NCI-H774 (cell line): ENCODE measurements around the gene CFAP74.

Source experiments
- DNase-seq: peaks from one replicate; lab custom pipeline; 2025; lab: John Stamatoyannopoulos, UW

CFAP74 gene

DNA sequence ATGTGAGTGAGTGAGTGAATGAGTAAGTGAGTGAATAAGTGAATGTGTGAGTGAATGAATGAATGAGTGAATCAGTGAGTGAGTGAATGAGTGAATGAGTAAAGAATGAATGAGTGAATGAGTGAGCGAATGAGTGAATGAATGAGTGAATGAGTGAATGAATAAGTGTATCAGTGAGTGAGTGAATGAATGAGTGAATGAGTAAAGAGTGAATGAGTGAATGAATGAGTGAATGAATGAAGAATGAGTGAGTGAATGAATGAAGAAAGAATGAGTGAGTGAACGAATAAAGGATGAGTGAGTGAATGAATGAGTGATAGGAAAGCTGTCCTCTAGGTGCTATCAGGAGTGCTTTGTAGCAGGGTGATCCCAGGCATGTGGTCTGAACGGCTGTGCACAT, 35.7 kb downstream of the CFAP74 start:
- DNase-seq: no peak

DNA sequence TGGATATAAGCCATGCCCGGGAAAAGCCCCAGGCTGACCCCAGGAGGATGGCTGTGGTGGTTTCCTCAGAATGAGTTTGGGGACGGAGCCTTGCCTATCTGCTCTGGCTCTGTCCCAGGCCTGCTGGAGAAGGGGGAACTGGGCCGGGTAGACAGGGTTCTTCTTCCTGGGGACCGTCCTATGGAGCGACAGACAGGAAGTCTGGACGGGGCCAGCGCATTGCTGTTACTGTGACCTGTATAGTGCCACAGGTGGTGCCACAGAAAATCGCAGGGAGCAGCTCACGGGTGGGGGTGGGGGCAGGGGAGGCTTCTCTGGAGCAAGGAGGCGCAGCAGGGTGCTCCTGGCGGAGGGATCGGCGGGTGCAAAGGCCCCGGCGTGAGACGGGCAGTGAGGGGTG, 36.4 kb downstream of the CFAP74 start:
- DNase-seq: no peak

- DNase-seq: no peak
Observed at GRCh38 chr1:1966071-1966740, 37.4 kb downstream of the CFAP74 start.

- DNase-seq: no peak
Observed at GRCh38 chr1:1965546-1965945, 38.0 kb downstream of the CFAP74 start.

GRCh38 chr1:1964811-1965210, 38.8 kb downstream of the CFAP74 start:
- DNase-seq: no peak

- no peak for DNase-seq
Observed at GRCh38 chr1:1963570-1963969, 40.0 kb downstream of the CFAP74 start.

- DNase-seq: no peak
Observed at GRCh38 chr1:1962752-1963151, 40.8 kb downstream of the CFAP74 start.

- DNase-seq: no peak
Observed at GRCh38 chr1:1960480-1961196, 42.9 kb downstream of the CFAP74 start.

- DNase-seq: peak; percentile 3
Observed at GRCh38 chr1:1959840-1960479, 43.6 kb downstream of the CFAP74 start.

GRCh38 chr1:1959459-1959839, 44.1 kb downstream of the CFAP74 start:
- DNase-seq: no peak

DNA sequence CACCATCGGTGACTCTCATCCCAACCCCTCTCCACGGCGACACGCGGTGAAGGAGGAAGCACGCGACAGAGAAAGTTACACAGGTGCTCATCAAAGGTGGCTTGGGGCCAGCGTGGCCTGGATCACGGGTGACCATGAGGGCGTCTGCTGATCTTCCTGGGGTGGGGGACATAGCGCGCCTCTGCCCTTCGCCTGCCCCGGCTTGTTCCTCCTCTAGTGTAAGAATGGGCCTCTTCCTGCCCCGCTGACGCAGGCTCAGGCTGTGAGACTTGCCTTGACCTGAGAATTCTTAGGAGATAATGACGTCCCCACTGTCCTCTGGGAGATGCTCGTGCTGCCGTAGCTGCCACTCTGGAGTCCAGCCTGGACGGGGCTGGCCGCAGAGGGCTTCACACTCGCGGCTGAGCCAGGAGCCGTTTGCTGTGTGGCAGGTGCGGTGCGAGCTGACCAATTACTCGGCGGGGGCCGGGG, 45.5 kb downstream of the CFAP74 start:
- DNase-seq: no peak

DNA sequence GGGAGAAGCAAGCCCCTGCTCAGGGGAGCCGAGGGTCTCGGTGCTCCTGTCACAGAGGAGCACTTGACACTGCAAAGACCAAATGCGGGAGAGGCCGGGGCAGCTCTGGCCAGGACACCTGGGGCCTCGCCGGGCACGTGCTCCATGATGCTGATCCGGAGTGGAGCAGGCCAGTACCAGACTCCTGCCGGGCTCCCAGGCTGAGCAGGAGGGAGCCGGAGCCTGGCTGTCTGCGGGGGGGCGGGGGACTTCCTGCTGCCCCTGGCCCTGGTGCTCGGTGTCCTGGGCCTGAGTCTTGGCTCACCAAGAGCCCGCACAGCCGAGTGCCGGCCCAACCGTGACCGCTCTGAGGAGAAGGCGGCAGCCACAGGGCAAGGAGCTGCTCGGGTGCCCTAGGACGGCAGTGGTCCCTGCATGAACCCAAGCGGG, 46.0 kb downstream of the CFAP74 start:
- DNase-seq: no peak

- DNase-seq: no peak
Observed at GRCh38 chr1:1956586-1957532, 46.7 kb downstream of the CFAP74 start.

DNA sequence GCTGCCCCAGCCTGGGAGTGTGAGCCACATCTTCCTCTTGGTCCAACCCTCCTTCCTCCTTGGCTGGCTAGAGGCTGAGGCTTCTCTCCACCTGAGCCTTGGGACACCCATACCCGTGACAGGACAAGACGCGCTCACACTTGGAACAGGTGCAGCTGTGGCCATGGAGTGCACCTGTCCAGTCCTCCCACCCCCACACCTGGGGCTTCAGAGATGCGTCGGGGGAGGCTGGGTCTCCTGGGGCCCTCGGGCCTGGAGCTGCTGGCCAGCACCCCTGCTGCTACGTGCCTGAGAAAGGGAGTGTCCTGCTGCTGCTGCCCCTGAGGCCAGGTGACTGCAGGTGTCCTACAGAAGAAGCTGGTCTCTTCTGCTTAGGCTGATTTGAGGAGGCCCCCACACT, 47.5 kb downstream of the CFAP74 start:
- no peak for DNase-seq

- DNase-seq: no peak
Observed at GRCh38 chr1:1955621-1956094, 47.9 kb downstream of the CFAP74 start.

DNA sequence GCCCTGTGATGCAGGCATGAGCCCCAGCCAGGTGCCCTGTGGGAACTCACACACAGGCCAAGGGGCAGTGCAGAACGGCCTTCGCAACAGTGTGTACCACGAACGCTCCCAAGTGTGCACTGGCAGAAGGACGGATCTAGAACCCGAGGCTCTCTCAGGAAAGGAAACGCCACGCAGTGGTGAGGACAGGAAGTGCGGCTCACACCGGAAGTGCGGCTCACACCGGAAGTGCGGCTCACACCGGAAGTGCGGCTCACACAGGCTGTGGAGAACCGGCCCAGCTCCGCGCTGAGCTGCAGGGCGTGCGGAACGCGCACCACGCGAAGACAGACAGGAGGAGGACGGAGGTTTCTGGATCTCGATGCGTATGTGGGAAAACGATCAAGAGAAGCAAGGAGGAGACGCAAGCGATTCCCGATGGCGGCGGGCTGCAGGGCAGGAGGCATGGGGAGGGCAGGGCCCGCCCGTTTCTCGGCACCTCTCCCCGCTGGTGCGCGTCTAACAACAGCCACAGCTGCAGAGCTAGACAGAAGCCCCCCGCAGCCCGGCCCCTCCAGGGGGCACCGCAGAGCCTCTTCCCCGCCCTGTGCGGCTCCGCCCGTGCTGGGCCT, 48.6 kb downstream of the CFAP74 start:
- no peak for DNase-seq

GRCh38 chr1:1954015-1954414, 49.6 kb downstream of the CFAP74 start:
- no peak for DNase-seq

DNA sequence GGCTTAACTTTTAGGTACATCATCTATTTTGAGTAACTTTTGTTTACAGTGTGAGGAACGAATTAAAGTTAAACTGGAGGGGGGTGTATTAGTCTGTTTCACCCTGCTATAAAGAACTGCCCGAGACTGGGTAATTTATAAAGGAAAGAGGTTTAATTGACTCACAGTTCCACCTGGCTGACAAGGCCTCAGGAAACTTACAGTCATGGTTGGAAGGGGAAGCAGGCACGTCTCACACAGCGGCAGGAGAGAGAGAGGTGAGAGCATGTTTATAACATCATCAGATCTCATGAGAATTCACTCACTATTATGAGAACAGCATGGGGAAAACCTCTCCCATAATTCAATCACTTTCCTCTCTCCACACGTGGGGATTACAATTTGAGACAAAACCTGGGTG, 52.6 kb downstream of the CFAP74 start:
- DNase-seq: no peak

DNA sequence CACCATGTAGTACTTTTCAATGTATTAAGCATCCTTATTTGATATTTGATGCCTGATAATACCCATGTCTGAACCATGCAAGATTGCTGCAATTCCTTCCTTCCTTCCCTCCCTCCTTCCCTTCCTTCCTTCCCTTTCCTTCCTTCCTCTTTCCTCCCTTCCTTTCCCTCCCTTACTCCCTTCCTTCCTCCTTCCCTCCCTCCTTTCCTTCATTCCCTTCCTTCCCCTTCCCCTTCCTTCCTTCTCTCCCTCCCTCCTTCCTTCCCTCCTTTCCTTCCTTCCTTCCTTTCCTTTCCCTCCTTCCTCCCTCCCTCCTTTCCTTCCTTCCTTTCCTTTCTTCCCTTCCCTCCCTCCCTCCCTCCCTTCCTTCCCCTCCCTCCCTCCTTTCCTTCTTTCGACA, 54.8 kb downstream of the CFAP74 start:
- no peak for DNase-seq

GRCh38 chr1:1947493-1947892, 56.1 kb downstream of the CFAP74 start:
- no peak for DNase-seq

GRCh38 chr1:1946540-1946939, 57.0 kb downstream of the CFAP74 start:
- DNase-seq: no peak
